Medulla oblongata (tissue), 1 donor: ENCODE data around the gene CCL21.

Experiments used
- DNase-seq: peaks from one replicate; pipeline ENCODE4 v3.0.0-alpha.2; 2015; ENCODE audit errors: extremely low spot score

CCL21 gene

GRCh38 chr9:34709196-34709978 lies 549 bp downstream of the CCL21 start:
- DNase-seq: no peak

- DNase-seq: no peak
These were observed 2.8 kb downstream of the CCL21 start for GRCh38 chr9:34707130-34707529.

- DNase-seq: peak; percentile 85
These were observed 7.9 kb downstream of the CCL21 start for GRCh38 chr9:34701769-34702736.

GRCh38 chr9:34701023-34701768 lies 8.7 kb downstream of the CCL21 start:
- peak; percentile 80 for DNase-seq

- DNase-seq: no peak
These were observed 15.1 kb downstream of the CCL21 start for GRCh38 chr9:34694811-34695210.

GRCh38 chr9:34693560-34693959 lies 16.4 kb downstream of the CCL21 start:
- no peak for DNase-seq

GRCh38 chr9:34691936-34692315 lies 18.0 kb downstream of the CCL21 start:
- DNase-seq: no peak

GRCh38 chr9:34690983-34691935 lies 18.7 kb downstream of the CCL21 start, which contains the start of gene CCL19:
Gene CCL19 (minus strand): TSS chr9:34691276. CDS start chr9:34691139, 137 bp downstream.
- peak; percentile 30 for DNase-seq

- DNase-seq: no peak
These were observed 20.4 kb downstream of the CCL21 start for GRCh38 chr9:34689512-34689911.

GRCh38 chr9:34689116-34689470 lies 20.8 kb downstream of the CCL21 start:
- DNase-seq: no peak

GRCh38 chr9:34688329-34689115 lies 21.4 kb downstream of the CCL21 start:
- no peak for DNase-seq

GRCh38 chr9:34687276-34688030 lies 22.5 kb downstream of the CCL21 start:
- no peak for DNase-seq

GRCh38 chr9:34686732-34687131 lies 23.2 kb downstream of the CCL21 start:
- DNase-seq: no peak

- no peak for DNase-seq
These were observed 23.7 kb downstream of the CCL21 start for GRCh38 chr9:34686231-34686630.

- DNase-seq: no peak
These were observed 24.3 kb downstream of the CCL21 start for GRCh38 chr9:34685591-34685990.

GRCh38 chr9:34684816-34685215 lies 25.1 kb downstream of the CCL21 start:
- DNase-seq: no peak

- no peak for DNase-seq
These were observed 25.8 kb downstream of the CCL21 start for GRCh38 chr9:34684145-34684544.

GRCh38 chr9:34675869-34676268 lies 34.1 kb downstream of the CCL21 start:
- DNase-seq: no peak

GRCh38 chr9:34675048-34675714 lies 34.8 kb downstream of the CCL21 start:
- peak; percentile 60 for DNase-seq
